Testis (tissue), 3 donors: Measurements from ENCODE around the gene PLB1. TPM values are rescaled to one million over a fixed set of nuclear protein-coding genes. Genes with fewer than 3 reads are reported as not detected.

ENCODE experiments used
- DNase-seq: peaks from one replicate; pipeline ENCODE4 v3.0.0-alpha.2; 2019
- H3K27ac ChIP-seq, 2 donors: fragments of 200-600 bp; sonication (generic); one replicate each; pipeline ENCODE4 v1.5.1; 2019
- H3K27me3 ChIP-seq: fragments of 200-600 bp; sonication (generic); one replicate; pipeline ENCODE4 v1.5.1; 2019
- H3K36me3 ChIP-seq: fragments of 200-600 bp; sonication (generic); one replicate; pipeline ENCODE4 v1.5.1; 2017; ENCODE audit warnings: low read depth; ENCODE audit errors: missing control alignments
- H3K4me1 ChIP-seq: fragments of 200-600 bp; sonication (generic); one replicate; pipeline ENCODE4 v1.5.1; 2019
- H3K4me3 ChIP-seq, 2 donors: fragments of 200-600 bp; sonication (generic); one replicate each; pipeline ENCODE4 v1.5.1; 2017 to 2019
- H3K9me3 ChIP-seq: fragments of 200-600 bp; sonication (generic); one replicate; pipeline ENCODE4 v1.5.1; 2017
- POLR2A ChIP-seq: fragments of 450-650 bp; IDR thresholded peaks from one replicate; pipeline ENCODE4 v1.6.1; 2017; ENCODE audit warnings: antibody characterized with exemption, mild to moderate bottlenecking, moderate library complexity
- WGBS, 2 donors: methylation state at CpG; one replicate each; pipeline ENCODE4 v1.1.5; 2018; 5-methylcytosine and 5-hydroxymethylcytosine counted together
- intact Hi-C: fragments of 100-400 bp; cut with DNase I; formaldehyde crosslinking; loops from one replicate; pipeline ENCODE4 v1.15.1; 2023; ENCODE audit warnings: low total_unique reads
- polyA plus RNA-seq: library from polyadenylated mRNA; stranded (reverse); fragments of 350-450 nt; fragmentation: Illumina TruSeq; extraction: RNeasy Lipid Tissue Mini Kit (QIAGEN cat#74804); gene quantifications from one replicate; pipeline ENCODE4 v1.2.3, GENCODE V29; 2014; ENCODE audit warnings: low read depth, low replicate concordance; ENCODE audit not compliant: insufficient read depth
- total RNA-seq, 2 donors: library from RNA; depleted of rRNA; stranded (reverse); fragments of >200 nt; gene quantifications; one replicate each; pipeline ENCODE4 v1.2.3, GENCODE V29; 2016
- TF ChIP-seq, protein P1 (sequence below), 3 experiments: fragments of 450-650 bp in 2 of 3; fragments of 200-600 bp in 1 of 3; sonication (generic) in 1 of 3; IDR thresholded peaks; one replicate each; pipeline ENCODE4 v1.5.1; 2016 to 2019; ENCODE audit warnings: antibody characterized with exemption in 3 of 3, mild to moderate bottlenecking in 2 of 3, moderate library complexity in 1 of 3

PLB1 gene
- total and polyA plus RNA-seq, 3 donors from 2014 or later, result 7.6 to 10.9 (median 10.4) TPM

DNA sequence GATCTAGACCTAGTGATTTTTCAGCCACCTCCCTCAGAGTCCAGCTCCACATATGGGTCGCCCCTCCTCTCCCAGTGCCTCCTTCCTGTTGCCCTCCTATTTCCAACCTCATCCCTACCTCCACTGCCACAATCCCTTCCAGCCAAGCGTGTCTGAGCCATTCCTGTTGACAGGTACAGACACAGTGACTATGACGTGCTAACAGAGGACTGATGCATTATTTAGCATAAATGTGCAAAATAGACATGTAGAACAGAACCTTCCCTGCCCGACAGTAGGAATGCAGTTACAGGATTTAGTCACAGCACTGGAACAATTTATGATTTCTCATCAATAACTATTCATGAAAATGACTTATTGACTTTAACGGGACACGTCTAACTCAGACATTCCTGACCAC lies 171.4 kb downstream of the PLB1 start:
- intact Hi-C loops, result no loop called here
- H3K36me3 ChIP-seq, result no peaks in the 10 kb centered on the region
- no peak for DNase-seq
- H3K9me3 ChIP-seq, result no peaks in the 10 kb centered on the region
- WGBS, 2 donors, result 97 to 99% methylated on average over 6 of the region's 6 CpGs
- no peak overlapping the region for H3K4me3 ChIP-seq
- H3K4me1 ChIP-seq, result peaks cover 30% of the 10 kb centered on the region
- H3K27me3 ChIP-seq, result no peaks in the 10 kb centered on the region
- TF ChIP-seq, protein P1, sequence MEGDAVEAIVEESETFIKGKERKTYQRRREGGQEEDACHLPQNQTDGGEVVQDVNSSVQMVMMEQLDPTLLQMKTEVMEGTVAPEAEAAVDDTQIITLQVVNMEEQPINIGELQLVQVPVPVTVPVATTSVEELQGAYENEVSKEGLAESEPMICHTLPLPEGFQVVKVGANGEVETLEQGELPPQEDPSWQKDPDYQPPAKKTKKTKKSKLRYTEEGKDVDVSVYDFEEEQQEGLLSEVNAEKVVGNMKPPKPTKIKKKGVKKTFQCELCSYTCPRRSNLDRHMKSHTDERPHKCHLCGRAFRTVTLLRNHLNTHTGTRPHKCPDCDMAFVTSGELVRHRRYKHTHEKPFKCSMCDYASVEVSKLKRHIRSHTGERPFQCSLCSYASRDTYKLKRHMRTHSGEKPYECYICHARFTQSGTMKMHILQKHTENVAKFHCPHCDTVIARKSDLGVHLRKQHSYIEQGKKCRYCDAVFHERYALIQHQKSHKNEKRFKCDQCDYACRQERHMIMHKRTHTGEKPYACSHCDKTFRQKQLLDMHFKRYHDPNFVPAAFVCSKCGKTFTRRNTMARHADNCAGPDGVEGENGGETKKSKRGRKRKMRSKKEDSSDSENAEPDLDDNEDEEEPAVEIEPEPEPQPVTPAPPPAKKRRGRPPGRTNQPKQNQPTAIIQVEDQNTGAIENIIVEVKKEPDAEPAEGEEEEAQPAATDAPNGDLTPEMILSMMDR (IDR thresholded peaks at IDR 0.05), result no peak
- no peak for TF ChIP-seq POLR2A
- no peak overlapping the region for H3K27ac ChIP-seq

DNA sequence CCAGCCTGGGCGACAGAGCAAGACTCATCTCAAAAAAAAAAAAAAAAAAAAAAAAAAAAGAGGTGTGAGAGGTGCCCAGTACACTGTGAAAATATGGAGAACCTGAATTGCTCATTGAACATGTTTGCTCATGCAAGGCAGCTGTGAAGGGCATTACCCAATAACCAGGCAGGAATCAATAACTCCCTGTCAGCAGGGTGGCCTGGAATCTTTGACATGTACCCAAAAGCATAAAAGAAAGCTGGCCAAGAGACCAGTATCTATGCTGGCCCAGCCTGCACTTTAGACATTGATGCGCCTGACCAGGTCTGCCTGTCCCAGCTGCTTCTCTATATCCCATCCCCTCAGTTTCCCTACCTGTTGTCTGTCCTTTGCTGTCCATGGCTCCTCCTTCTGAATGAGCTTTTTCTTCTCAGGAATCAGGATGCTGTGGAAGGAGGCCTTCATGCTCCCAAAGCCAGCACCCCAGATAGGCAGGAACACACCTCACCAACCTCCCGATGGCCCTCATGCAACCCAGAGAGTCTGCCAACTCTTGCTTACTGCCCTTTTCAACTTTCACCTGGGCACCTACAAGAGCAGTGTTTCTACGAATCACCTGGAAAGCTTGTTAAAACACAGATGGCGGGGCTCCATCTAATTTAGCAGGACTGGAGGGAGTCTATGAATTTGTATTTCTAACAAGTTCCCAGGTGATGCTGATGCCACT lies 172.4 kb downstream of the PLB1 start:
- no peak for DNase-seq
- 91 to 97% methylated on average over 5 of the region's 5 CpGs for WGBS, 2 donors
- no peak overlapping the region for H3K4me3 ChIP-seq
- TF ChIP-seq, protein P1 (IDR thresholded peaks at IDR 0.05), result no peak
- no peak for TF ChIP-seq POLR2A
- no peaks in the 10 kb centered on the region for H3K36me3 ChIP-seq
- peaks cover 21% of the 10 kb centered on the region for H3K4me1 ChIP-seq
- no peaks in the 10 kb centered on the region for H3K27me3 ChIP-seq
- no peak overlapping the region for H3K27ac ChIP-seq
- no peaks in the 10 kb centered on the region for H3K9me3 ChIP-seq
- intact Hi-C loops, result no loop called here

GRCh38 chr2:28668880-28669279 lies 173.0 kb downstream of the PLB1 start:
- no peak for TF ChIP-seq POLR2A
- TF ChIP-seq, protein P1 (IDR thresholded peaks at IDR 0.05), result no peak
- H3K27ac ChIP-seq, result no peak overlapping the region
- intact Hi-C loops, result no loop called here
- H3K4me1 ChIP-seq, result peaks cover 15% of the 10 kb centered on the region
- H3K4me3 ChIP-seq, result no peak overlapping the region
- WGBS, 2 donors, result 96 to 100% methylated on average over 2 of the region's 2 CpGs
- H3K36me3 ChIP-seq, result no peaks in the 10 kb centered on the region
- DNase-seq, result no peak
- H3K27me3 ChIP-seq, result no peaks in the 10 kb centered on the region
- H3K9me3 ChIP-seq, result no peaks in the 10 kb centered on the region

GRCh38 chr2:28670856-28671255 lies 175.0 kb downstream of the PLB1 start:
- no peak overlapping the region for H3K4me3 ChIP-seq
- 71% methylated on average over 2 of the region's 2 CpGs for WGBS, 2 donors
- TF ChIP-seq, protein P1 (IDR thresholded peaks at IDR 0.05), result no peak
- TF ChIP-seq POLR2A, result no peak
- no peaks in the 10 kb centered on the region for H3K9me3 ChIP-seq
- intact Hi-C loops, result no loop called here
- DNase-seq, result no peak
- H3K27ac ChIP-seq, result no peak overlapping the region
- no peaks in the 10 kb centered on the region for H3K27me3 ChIP-seq
- H3K36me3 ChIP-seq, result no peaks in the 10 kb centered on the region
- H3K4me1 ChIP-seq, result no peaks in the 10 kb centered on the region

GRCh38 chr2:28673338-28673737 lies 177.5 kb downstream of the PLB1 start:
- H3K36me3 ChIP-seq, result no peaks in the 10 kb centered on the region
- no peak overlapping the region for H3K27ac ChIP-seq
- peaks cover 9% of the 10 kb centered on the region for H3K4me1 ChIP-seq
- H3K4me3 ChIP-seq, result no peak overlapping the region
- WGBS, 2 donors, result 93 to 95% methylated on average over 4 of the region's 4 CpGs
- no peaks in the 10 kb centered on the region for H3K27me3 ChIP-seq
- DNase-seq, result no peak
- H3K9me3 ChIP-seq, result no peaks in the 10 kb centered on the region
- intact Hi-C loops, result no loop called here
- TF ChIP-seq POLR2A, result no peak
- TF ChIP-seq, protein P1 (IDR thresholded peaks at IDR 0.05), result no peak
